Cardiac fibroblast (primary cell): Measurements from ENCODE around the gene RAB26.
"Not testable (repeated sequence)": the region's sequence is repeated elsewhere in the genome, so short reads cannot be mapped to it uniquely, and the experiment has no call there.

Experiments
- DNase-seq, 2 donors: peaks; one replicate each; pipeline versions ENCODE4 v3.0.0 to v3.0.0-alpha.2; 2010; ENCODE audit warnings: low read depth in 2 of 2
- H3K4me3 ChIP-seq, 2 donors: replicated peaks in 1 of 2; 1 replicate in 1 of 2; 2 replicates in 1 of 2; pipeline ENCODE4 v1.5.1; 2011; ENCODE audit warnings: low read depth in 2 of 2, low read length in 2 of 2, mild to moderate bottlenecking in 2 of 2, moderate library complexity in 1 of 2
- TF ChIP-seq, protein P1 (sequence below): IDR thresholded peaks from one replicate; pipeline ENCODE4 v1.5.1; 2011; ENCODE audit warnings: low read depth, mild to moderate bottlenecking, low read length, inconsistent platforms

RAB26 gene

DNA sequence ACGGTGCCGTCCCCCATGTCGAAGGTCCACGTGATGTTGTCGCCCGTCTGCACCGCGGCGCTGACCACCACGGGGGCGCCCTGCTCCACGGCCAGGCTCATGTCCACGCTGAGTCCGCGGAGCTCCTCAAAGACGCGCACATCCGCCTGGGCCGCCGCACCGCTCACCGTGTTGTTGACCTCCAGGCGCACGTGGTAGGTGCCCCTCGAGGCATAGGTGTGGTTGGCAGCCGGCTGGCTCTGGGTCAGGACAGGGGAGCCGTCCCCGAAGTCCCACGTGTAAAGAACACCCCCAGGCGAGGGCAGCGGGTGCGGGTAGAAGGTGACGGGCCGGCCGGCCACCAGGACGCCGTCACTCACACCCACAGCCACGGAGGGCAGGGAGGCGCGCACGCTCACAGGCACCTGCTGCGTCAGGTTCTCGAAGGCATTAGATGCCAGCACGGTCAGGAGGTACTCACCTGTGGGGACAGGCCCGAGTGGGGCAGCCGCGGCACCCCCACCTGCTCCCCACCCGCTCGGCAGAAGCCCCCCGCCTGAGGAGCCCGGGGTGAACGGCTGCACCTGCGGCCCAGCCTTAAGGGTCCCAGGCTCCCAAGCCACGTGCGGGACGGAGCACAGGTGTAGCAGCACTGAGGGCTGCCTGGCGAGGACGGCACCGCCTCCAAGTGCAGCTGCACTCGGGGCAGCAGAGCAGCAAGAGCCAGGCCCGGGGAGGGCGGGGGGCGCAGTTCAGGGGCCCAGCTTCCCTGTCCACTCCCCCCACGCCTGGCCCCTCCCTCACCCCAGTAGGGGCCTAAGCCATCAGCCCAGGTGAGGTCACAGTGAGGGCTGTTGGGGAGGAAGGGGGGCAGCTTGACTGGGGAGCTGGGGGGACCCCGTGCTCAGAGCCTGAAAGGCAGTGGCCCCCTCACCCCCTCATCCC is 36.8 kb upstream of the RAB26 start:
- not testable (repeated sequence) for DNase-seq, H3K4me3 ChIP-seq

DNA sequence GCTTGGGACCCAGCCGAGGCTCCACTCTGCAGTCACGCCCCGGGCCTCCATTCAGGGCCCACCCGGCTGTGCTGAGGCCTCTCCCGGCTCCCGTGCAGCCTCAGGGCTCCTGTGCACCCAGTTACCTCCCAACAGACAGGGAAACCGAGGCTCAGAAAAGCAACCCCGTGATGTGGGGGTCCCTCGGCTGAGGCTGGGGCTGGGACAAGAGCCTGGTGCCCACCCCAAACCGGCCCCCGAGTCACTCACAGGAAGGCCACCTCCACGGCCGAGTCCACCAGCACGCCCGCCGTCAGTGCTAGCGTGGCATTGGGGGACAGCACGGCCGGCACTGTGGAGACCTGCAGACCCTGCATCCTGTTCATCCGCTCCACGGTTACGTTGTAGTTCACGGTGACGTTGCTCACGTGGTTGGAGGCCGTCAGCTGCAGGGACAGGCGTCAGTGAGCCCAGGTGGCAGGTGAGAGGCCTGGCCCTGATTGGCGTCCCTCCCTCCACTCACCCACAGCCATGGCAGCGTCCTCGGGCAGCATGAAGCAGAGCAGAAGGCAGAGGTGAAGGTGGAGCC is 35.8 kb upstream of the RAB26 start:
- not testable (repeated sequence) for DNase-seq, H3K4me3 ChIP-seq

DNA sequence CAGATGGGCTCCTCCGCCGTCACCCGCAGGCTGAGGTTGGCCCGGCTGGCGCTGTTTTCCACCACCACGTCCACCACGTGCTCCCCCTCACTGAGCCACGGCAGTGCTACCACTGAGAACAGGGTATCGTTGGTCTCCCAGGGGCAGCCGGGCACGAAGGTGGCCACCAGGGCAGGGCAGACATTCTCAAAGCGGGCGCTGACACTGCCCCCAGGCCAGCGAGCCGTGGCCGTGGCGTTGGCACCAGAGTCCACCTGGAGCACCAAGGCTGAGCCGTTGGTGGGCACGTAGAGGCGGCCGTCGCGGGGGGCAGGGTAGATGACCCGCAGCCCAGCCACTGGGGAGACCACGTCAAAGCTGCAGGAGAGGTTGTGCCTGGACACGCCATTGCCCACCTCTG is 34.2 kb upstream of the RAB26 start:
- H3K4me3 ChIP-seq, DNase-seq: not testable (repeated sequence)

DNA sequence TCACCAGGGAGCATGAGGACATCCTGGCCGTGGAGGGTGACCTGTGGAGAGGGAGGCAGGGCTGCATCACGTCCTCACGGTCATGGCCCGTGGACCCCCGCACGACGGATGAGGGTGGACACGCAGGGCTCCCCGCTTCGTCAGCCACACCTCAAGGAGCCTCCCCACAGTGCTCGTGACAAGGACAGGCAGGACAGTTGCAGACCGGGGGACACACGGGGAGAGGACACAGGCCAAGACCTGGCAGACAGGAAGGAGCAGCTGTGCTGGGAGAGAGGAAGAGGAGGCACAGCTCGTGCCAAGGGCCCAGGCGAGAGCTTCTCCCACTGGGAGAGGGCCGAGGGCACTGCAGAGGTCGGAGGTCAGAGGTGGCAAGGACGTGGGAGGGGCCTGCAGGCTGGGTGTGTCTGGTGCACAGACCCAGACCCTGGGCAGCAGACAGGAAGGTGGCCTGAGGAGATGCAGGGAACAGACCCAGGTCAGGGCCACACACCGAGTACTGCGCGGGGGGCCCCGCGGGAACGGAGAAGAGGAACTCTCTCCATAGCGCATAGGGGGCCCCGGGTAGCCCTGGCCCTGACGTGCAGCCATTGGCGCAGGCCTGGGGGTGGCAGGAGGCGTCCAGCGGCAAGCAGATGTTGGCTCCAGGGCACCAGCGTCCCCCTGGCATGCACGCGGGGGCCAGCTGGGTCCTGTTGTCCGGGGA is 33.4 kb upstream of the RAB26 start:
- H3K4me3 ChIP-seq, DNase-seq: not testable (repeated sequence)

DNA sequence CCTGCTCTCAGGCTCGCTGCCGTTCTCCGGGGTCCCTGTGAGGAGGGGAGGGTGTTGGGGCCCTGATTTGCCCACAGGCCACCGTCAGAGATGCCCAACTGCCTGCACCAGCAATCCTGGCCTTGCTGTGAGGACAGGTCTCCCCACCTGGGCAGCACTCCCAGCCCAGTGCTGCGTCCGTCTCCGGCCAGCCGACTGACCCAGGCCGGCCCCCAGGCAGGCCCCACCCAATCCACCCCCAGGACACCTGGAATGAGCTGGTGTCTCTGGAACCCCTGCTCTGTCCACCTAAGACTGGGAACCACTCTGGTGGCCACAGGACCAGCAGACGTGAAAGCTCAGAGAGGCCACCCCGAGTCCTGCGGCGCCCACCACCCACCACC is 32.8 kb upstream of the RAB26 start:
- no peak for DNase-seq
- TF ChIP-seq, protein P1, sequence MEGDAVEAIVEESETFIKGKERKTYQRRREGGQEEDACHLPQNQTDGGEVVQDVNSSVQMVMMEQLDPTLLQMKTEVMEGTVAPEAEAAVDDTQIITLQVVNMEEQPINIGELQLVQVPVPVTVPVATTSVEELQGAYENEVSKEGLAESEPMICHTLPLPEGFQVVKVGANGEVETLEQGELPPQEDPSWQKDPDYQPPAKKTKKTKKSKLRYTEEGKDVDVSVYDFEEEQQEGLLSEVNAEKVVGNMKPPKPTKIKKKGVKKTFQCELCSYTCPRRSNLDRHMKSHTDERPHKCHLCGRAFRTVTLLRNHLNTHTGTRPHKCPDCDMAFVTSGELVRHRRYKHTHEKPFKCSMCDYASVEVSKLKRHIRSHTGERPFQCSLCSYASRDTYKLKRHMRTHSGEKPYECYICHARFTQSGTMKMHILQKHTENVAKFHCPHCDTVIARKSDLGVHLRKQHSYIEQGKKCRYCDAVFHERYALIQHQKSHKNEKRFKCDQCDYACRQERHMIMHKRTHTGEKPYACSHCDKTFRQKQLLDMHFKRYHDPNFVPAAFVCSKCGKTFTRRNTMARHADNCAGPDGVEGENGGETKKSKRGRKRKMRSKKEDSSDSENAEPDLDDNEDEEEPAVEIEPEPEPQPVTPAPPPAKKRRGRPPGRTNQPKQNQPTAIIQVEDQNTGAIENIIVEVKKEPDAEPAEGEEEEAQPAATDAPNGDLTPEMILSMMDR, result no peak
- no peak overlapping the region for H3K4me3 ChIP-seq

DNA sequence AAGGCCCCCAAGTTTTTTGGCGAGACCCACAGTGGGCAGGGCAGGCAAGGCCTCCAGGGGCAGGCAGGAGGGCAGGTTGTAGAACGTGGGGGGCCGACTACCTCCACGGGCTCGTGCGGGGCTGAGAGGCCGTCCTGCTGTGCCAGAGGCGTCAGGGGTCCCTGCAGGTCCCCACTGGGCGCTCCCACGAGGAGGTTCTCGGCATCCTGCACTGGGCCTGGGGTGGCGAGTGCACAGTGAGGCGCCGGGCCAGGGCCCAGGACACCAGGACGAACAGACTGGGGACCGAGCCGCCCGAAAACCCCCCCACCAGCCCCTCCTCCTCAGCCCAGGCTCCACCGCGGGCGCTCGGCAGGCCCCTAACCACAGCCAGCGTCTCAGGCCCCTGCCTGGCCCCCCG is 32.0 kb upstream of the RAB26 start:
- not testable (repeated sequence) for H3K4me3 ChIP-seq, DNase-seq

DNA sequence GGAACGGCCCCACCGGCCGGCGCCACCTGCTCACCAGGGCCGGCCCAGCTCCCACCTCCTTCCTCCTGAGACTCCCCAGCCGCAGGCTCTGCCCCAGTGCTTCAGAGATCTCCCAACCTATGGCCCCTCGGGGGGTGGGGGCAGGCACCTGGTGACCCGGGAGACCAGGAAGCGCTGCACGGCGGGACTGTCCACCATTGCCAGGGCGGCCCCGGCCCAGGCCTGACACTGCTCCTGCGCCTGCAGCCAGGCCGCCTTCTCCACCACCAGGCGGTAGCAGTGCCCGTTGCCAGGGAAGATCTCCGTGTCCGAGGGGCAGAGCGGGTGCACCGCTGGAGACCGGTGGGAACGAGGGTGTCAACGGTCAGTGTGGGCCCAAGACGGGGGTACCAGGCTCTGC is 31.1 kb upstream of the RAB26 start:
- DNase-seq, H3K4me3 ChIP-seq: not testable (repeated sequence)

DNA sequence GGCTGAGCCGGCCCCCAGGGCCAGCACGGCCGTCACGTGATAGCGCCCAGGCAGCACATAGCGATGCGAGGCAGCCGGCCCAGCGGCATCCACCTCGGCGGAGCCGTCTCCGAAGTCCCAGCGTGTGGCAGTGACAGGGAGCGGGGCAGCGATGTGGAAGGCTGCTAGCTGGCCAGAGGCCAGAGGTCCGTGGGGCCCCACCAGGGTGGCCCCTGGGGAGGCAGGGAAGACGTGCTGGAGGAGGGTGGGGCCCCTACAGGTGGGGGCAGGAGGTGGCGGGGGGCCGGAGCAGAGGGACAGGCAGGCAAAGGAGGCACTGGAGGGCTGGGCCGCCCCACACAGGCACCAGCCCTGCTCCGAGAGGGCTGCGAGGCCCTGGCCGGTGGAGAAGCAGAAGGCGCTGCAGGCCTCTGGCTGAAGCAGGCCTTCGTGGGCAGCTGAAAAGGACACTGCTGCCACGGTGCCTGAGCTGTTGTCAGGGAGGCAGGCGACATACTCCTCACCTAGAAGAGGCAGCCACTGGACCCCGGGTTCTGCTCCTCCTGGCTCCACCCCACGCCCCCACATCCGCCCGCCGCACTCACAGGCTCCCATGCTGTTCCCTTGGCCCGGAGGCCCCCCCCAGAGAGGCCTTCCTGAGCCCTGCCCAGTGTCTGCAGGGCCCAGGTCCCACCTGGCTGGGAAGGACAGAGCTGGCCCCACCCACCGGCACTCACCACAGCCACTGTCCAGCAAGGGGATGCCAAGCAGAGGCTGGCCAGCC is 30.3 kb upstream of the RAB26 start:
- not testable (repeated sequence) for DNase-seq, H3K4me3 ChIP-seq

DNA sequence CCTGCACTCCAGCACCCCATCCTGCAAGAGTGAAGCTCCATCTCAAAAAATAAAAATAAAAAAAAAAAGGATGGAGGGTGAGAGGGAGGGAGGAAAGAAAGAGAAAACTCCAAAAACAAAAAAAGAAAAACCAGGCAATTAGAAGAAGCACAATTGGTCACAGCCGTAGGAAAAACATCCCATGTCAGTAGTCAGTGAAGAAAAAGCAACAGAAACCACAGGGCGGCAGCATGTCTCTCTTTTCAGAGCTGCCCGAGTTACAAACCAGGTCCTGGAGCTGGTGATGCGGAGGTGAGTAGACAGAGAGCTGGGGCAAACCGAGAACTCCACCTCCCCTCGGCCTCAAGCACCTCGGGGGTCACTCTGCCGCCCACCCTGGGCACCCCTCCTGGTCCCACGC is 27.1 kb upstream of the RAB26 start:
- not testable (repeated sequence) for H3K4me3 ChIP-seq
- DNase-seq, result peak; percentile 42 to 66
- TF ChIP-seq, protein P1, result peak; percentile 36

DNA sequence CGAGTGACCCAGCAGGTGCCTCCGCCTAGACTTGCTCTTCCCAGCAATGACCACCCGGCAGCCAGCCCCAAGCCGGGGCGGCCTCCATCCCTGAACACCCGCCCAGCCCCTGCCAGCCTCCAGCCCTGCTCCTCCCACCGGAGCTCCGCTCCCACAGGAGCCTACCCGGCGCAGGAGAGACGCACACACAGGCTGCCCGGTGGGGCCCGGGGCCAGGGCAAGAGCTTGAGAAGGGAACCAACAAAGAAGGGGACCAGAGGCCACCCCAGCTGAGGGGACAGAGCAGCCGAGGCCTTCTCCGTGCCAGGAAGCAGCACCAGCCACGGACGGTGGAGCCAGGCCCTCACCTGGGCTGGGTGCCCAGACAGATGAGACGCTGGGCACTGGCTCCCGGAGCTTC is 26.6 kb upstream of the RAB26 start:
- no peak for DNase-seq
- H3K4me3 ChIP-seq, result no peak overlapping the region
- TF ChIP-seq, protein P1, result no peak
